NAMALWA (cell line): ENCODE measurements around the gene PDZRN3.

Source experiments
- DNase-seq: peaks from one replicate; pipeline ENCODE4 v3.0.0-alpha.2; 2015; ENCODE audit warnings: low spot score

PDZRN3 gene

DNA sequence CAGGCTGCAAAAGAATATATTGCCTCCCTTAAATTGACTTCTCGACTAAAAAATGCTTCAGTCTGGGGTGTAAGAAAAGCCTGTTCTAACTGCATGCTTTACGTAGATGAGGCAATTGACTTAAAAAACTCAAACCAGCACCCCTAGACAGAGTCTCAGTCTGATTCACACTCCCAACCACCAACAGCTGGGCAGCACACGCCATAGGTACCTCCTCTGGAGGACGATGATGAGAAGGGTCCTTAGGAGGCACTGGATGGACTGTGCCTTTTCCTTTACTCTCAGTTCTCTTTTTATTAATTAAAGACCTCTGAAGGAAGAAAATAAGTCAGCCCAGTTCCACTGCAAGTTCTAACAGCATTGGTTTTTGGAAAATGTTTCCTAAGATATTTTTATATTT lies 175.0 kb downstream of the PDZRN3 start:
- no peak for DNase-seq

DNA sequence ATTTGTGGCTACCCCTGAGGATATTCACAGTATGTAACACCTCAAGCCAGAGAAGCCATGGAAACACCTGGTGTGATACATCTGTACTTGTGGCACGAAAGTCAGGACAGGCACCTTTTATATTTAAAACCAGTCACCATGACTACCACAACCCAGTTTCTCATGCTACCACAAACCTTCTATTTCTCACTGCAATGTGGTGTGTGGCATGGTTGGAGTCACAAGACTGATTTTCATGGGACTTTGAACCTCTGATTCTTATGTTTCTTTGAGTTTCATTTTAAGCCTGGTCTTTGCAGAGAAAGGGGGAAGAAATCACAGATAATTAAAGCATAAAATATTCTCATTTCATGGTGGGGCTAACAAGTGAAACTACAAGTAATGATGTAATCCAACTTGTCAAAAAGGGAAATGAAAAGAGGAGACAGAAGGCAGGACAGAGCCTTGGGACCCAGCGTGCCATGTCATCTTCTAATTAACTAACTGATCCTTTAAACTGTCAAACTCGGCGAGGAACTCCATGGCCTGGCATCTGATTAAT lies 175.9 kb downstream of the PDZRN3 start:
- DNase-seq = peak; percentile 12

DNA sequence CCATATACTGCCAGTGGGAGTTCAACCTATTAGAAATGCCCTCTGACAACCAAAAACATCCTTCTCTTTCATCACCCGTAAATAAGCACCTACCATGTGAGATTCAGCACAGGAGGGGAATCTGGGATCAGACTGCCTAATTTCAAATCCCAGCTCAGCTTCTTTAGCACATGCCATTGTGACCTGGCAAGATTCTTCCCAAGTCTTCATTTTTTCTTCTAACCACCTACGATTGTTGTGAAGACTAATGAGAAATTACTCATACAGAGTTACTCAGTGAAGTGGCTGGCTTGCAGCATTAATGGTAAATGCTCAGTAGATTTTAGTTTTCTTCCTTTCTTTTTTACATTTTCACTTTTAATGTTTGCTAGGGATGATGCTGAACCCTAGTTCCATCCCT lies 176.7 kb downstream of the PDZRN3 start:
- no peak for DNase-seq

GRCh38 chr3:73447111-73447510 lies 177.6 kb downstream of the PDZRN3 start:
- no peak for DNase-seq

DNA sequence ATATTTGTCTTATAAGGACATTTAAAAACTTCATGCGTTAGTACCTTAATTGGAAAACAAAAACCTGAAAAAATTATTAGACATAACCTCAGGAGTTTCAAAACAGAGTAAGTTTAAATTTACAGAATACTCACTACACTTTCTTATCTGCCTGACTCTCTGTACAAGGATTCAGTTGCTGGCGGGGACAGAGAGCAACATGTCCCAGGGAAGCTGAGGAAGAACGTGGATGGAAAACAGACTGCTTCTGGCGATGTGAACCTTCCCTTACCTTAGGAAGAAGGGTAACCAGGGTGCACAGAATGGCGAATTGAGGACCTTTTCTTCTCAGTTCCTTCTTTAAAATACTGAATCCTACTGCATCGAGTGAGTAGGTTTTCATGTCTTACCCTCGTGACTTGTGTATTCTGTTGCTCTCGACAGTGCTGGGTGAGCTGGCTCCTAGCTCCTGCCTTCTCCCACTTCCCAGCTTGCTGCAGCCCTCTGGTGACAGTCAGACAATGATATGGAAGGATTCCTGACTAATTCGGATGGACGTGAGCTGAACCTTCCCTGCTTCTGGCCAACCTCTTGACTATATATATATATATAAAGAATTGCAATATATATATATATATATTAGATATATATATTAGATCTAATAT lies 178.2 kb downstream of the PDZRN3 start:
- DNase-seq = no peak

DNA sequence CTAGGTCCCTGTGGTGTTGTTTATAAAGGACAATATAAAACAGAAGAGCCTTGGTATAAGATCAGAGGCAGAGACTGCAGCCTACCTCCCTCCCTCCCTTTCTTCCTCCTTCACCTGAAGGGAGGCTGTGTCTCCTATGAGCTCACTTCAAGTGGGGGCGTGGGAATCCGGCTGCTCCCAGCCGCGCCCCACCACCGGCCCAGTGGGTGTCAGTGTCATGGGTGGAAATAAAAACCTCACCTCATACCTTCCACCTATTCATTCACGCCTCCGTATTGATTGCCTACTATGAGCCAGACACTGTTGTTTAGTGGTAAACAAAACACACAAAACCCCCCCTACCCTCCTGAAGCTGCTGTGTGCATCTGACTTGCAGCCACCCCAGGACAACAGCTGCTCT lies 181.9 kb downstream of the PDZRN3 start:
- no peak for DNase-seq

DNA sequence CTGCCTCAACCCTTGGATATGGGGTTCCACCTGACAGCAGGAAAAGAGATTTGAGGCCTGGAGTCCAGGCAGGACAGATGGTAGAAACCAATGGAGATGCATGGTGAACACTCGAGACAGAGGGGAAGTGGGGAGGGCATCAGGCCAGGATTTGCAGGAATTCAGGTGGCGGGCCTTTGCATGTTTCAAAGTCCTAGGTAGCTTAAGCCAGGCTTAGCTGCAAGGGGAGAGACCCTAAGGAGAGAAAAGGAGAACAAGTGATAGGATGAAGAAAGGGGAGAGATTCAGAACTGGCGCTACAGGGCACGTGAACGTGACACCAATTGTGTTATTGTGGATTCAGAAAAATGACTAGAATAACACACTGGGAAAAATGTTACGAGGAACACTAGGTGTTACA lies 182.6 kb downstream of the PDZRN3 start:
- no peak for DNase-seq

DNA sequence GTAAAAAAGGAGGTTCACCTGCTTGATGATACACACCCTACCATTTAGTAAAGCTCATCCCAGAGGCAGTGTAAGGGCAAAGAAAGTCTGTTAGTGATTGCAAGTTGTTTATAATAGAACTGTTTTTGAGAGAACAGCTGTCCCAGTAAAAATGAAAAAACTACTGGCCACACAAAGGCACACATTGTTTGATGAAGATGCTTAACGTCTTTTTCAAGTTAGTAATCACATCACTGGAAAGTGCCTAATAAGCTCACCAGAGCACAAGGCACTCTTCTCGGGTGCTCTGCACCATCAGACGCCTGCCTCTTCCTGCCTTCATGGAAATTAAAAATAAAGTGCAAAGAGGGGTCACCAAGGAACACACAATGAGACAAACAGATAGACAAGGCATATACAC lies 186.9 kb downstream of the PDZRN3 start:
- DNase-seq = no peak

DNA sequence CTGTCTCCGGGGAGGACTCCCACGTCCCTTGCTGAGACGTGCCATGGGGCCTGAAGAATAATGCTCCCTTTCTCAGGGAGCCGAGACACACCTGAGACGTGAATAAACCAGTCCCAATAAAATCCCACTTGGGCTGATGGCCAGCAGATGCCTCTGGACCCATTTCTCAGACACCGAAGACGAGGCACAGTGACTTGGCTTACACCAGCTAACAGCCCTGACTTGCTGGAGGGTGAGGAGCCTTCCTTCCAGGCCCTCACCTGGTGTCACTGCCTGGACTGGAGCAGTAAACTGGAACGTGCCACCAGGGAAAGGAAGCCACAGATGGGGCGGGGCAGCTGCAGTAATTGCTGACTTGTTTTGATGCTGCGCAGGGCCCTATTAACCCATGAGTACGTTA lies 189.7 kb downstream of the PDZRN3 start:
- no peak for DNase-seq

GRCh38 chr3:73433687-73434086 lies 191.1 kb downstream of the PDZRN3 start:
- no peak for DNase-seq

DNA sequence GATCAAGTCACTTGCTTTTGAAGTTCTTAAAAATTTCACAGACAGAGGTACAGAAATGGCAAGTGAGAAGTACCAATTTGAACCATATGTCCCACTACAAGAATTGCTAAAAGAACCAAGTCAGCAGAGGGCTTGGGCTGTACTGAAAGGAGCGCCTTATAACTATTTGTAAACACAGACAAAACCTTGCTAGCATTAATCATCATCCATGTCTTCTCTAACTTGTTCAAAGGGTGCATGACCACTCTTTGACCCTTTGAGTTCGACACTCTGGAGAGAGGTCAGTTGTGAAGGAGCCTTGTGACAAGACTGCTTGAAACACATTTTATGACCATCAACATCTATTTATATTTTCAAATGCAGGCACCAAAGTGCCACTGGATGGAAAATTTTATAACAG lies 191.7 kb downstream of the PDZRN3 start:
- DNase-seq = no peak

DNA sequence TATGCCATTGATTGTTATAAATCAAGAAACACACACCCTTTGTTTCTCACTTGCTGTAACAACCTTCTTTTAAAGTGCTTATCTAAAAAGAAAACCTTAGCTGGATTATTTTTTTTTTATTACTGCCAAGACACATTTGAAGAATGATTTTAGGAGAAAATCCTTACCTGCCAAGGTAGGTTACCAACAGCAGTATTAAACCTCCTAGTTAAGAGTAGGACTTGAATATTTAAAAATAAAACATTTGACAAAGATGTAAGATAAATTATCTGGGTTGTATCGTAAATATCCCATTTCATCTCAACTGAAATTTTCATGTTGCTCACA lies 192.1 kb downstream of the PDZRN3 start:
- no peak for DNase-seq

- peak; percentile 38 for DNase-seq
Observed at GRCh38 chr3:73432023-73432705, 192.6 kb downstream of the PDZRN3 start.

DNA sequence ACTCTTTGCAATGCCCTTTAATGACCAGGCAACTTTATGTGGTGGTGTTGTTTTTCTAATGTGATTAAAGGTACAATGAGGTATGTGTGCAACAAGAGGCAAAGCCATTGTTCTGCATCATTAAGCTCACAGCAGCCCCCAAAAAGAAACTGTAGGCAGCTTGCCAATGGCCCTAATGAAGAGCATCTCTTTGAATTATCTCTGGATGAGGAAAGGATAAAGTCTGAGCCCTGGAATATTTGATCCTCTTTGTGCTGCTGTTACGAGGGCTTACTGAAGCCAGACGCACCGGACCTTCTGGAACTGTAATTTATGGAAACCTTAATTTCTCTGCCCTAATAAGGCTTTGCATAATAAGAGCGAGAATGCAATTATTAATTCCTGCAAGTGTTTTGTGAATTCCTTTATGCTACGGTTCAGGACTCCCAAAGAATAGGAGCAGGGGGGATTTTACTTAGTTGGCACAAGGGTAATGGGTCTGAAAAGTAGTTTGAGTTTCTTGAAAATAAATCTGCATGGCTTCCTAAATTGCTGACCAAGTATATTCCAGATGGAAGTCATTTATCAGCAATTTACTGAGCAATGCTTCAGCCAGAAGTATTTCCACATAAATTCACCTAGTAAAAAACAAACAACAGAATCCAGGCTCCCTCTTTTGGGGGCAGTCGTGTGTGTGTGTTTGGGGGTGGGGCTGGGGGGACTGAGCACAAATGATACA lies 193.4 kb downstream of the PDZRN3 start:
- no peak for DNase-seq

DNA sequence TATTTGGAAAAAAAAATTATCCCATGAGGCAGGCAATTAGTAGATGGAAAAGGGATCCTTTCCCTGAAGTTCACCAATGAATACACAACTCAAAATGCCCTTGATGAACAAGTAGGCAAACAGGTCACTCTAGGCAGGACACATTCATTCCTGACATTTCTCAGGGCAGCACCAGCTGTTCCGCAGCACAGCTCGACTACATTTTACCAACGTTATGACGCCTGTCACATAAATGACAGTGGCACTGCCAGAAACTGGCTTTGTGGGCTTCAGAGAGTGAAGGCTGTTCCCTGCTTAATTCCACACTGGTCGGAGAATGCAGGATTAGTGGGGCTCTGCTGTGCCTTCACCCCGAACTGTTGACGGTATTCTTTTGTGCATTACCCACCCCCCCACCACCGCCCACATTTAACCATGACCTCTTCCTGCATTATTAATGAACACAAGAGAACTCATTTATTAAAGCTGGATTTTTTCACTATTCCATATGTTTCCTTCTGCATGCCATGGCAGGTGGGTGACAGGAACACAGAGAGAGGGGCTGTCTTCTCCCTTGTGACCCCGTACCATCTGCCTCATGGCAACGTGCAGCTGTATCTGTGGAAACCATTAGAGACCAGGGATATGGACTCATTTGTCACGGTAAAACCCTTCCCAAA lies 197.6 kb downstream of the PDZRN3 start:
- DNase-seq = no peak

- DNase-seq = no peak
Observed at GRCh38 chr3:73426606-73427005, 198.1 kb downstream of the PDZRN3 start.

DNA sequence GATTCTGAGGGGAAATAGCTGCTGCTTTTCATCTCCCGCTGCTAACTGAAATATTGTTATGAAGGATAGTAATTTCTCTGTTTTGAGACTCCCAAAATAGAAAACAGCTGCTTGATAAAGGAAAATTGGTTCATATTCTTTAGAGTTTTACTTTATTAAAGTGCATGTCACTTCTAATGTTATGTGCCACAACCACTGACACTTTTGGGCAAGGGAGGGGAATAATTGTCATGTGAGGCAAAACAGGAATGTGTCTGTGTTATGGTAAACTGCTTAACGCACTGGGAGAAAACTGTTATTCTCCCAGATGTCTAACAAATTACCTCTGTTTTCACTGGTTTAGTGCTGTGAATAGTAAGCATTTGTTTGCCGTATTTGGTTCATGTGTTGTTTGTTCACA lies 201.6 kb downstream of the PDZRN3 start:
- DNase-seq = no peak

GRCh38 chr3:73422571-73422970 lies 202.2 kb downstream of the PDZRN3 start:
- DNase-seq = no peak

GRCh38 chr3:73419942-73420341 lies 204.8 kb downstream of the PDZRN3 start:
- no peak for DNase-seq

DNA sequence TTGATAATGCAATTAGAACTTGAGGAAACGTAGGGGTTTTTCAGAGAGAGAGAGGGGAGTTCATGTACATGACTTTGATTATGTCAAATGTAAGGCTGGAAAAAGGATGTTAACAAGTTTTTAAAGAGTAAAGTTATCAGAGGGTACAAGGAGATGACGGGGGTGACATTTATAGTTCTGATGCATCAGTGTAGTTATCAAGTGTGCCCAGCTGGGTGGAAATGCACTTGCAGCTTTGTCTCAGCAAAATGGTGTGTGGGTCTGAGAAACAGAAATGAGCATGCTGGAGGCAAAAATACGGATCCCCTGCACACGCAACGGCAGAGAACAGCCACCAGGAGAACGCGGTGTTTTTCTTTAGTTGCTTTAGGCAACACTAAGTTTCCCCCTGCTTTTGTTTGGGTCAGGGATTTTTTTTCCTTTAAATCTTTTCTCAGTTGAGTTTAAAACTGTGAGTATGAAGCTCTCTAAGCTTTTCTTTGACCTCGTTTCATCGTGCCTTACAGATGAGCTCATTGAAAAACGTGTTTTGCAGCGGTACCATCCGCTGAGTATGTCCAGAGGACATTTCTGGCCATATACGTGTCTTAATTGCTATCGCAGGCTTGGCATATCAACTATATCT lies 205.4 kb downstream of the PDZRN3 start:
- DNase-seq = no peak

- DNase-seq = no peak
Observed at GRCh38 chr3:73418681-73419080, 206.1 kb downstream of the PDZRN3 start.

DNA sequence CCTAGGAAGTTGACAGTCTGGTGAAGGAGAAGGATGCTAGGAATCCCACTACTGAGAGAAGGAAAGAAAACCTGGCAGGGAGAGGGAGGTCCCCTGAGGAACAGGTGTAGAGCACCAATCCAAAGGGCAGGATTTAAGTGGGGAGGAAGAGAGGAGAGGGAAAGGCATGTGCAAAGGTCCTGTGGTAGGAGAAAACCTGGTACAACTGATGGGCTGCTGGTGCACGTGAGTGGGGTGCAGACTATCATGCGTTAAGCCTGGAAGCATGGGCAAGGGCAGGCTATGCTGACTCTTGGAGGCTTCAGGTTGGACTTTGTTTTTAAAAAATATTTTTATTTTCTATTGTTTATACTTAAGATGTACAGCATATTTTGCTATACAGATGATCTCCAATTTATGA lies 209.6 kb downstream of the PDZRN3 start:
- no peak for DNase-seq
